Thoracic aorta (tissue), 2 donors: ENCODE data around the gene NUB1. TPM values are rescaled to one million over a fixed set of nuclear protein-coding genes. Genes with fewer than 3 reads are reported as not detected.

Experiments used
- ATAC-seq: fragments of 150-250 bp; one replicate; pipeline ENCODE4 v1.8.0; 2017; ENCODE audit warnings: low read depth; ENCODE audit not compliant: insufficient number of reproducible peaks, low FRiP score
- DNase-seq: peaks from one replicate; pipeline ENCODE4 v3.0.0-alpha.2; 2020; ENCODE audit warnings: low spot score
- H3K27ac ChIP-seq, 2 donors: fragments of 200-600 bp; sonication (generic); 1 replicate in 1 of 2; 2 replicates in 1 of 2; pipeline ENCODE4 v1.5.1; 2016; ENCODE audit warnings: mild to moderate bottlenecking in 2 of 2, moderate library complexity in 2 of 2
- H3K27me3 ChIP-seq: fragments of 200-600 bp; sonication (generic); replicated peaks from 2 replicates; pipeline ENCODE4 v1.6.0; 2016; ENCODE audit warnings: mild to moderate bottlenecking; ENCODE audit not compliant: insufficient read depth
- H3K36me3 ChIP-seq: fragments of 200-600 bp; sonication (generic); one replicate; pipeline ENCODE4 v1.5.1; 2016
- H3K4me1 ChIP-seq, 2 donors: fragments of 200-600 bp; sonication (generic); 1 replicate in 1 of 2; 2 replicates in 1 of 2; pipeline versions ENCODE4 v1.5.1 to v1.6.0; 2016; ENCODE audit warnings: low read depth in 2 of 2, mild to moderate bottlenecking in 1 of 2; ENCODE audit not compliant: control insufficient read depth in 1 of 2
- H3K4me3 ChIP-seq: fragments of 200-600 bp; sonication (generic); 2 replicates; pipeline ENCODE4 v1.5.1; 2016; ENCODE audit warnings: mild to moderate bottlenecking
- H3K9me3 ChIP-seq: fragments of 200-600 bp; sonication (generic); 2 replicates; pipeline ENCODE4 v1.5.1; 2016
- CTCF ChIP-seq: fragments of 200-600 bp; sonication (generic); IDR thresholded peaks from one replicate; pipeline ENCODE4 v1.5.1; 2019; ENCODE audit warnings: antibody characterized with exemption
- total RNA-seq, 2 donors: library from RNA; depleted of rRNA; stranded (reverse); fragments of >200 nt; gene quantifications; one replicate each; pipeline versions ENCODE4 v1.1.0 to v1.2.3, GENCODE V29; 2016

The NUB1 gene
- total RNA-seq, 2 donors from 2014 or later = 51.0 to 53.4 TPM

- ATAC-seq (no peak), DNase-seq (no peak)
- TF ChIP-seq CTCF = no peak
- peaks cover 36% of the 10 kb centered on the region for H3K36me3 ChIP-seq
- peaks cover 0 to 2% of the 10 kb centered on the region in 2 donors for H3K4me1 ChIP-seq
- no peak overlapping the region for H3K4me3 ChIP-seq
- no peak overlapping the region for H3K27ac ChIP-seq
- H3K27me3 ChIP-seq = no peaks in the 10 kb centered on the region
- H3K9me3 ChIP-seq = no peaks in the 10 kb centered on the region
These were observed 33.1 kb downstream of the NUB1 start for GRCh38 chr7:151374726-151375125.

GRCh38 chr7:151375530-151376217 lies 34.1 kb downstream of the NUB1 start:
- Histone ChIP-seq H3K4me3 (no peak overlapping the region), H3K27me3 (no peaks in the 10 kb centered on the region), H3K27ac (no peak overlapping the region), H3K4me1 (no peaks in the 10 kb centered on the region), H3K36me3 (peaks cover 36% of the 10 kb centered on the region), H3K9me3 (no peaks in the 10 kb centered on the region)
- TF ChIP-seq CTCF = no peak
- no peak for ATAC-seq
- DNase-seq = no peak

- Histone ChIP-seq H3K4me1 (peaks cover 1 to 6% of the 10 kb centered on the region in 2 donors), H3K4me3 (no peak overlapping the region), H3K27me3 (no peaks in the 10 kb centered on the region), H3K36me3 (peaks cover 36% of the 10 kb centered on the region), H3K9me3 (no peaks in the 10 kb centered on the region), H3K27ac (no peak overlapping the region)
- ATAC-seq = no peak
- TF ChIP-seq CTCF = no peak
- DNase-seq = no peak
These were observed 34.7 kb downstream of the NUB1 start for GRCh38 chr7:151376218-151376902.

- Histone ChIP-seq H3K4me3 (no peak overlapping the region), H3K36me3 (peaks cover 36% of the 10 kb centered on the region), H3K27me3 (no peaks in the 10 kb centered on the region), H3K27ac (no peak overlapping the region), H3K4me1 (peaks cover 7 to 15% of the 10 kb centered on the region in 2 donors), H3K9me3 (no peaks in the 10 kb centered on the region)
- ATAC-seq (no peak), DNase-seq (no peak)
- no peak for TF ChIP-seq CTCF
These were observed 35.8 kb downstream of the NUB1 start for GRCh38 chr7:151377406-151377805.

- Histone ChIP-seq H3K4me3 (no peak overlapping the region), H3K9me3 (no peaks in the 10 kb centered on the region), H3K27me3 (no peaks in the 10 kb centered on the region), H3K36me3 (peaks cover 36% of the 10 kb centered on the region), H3K27ac (no peak overlapping the region), H3K4me1 (peaks cover 7 to 15% of the 10 kb centered on the region in 2 donors)
- TF ChIP-seq CTCF = no peak
- ATAC-seq (no peak), DNase-seq (no peak)
These were observed 36.4 kb downstream of the NUB1 start for GRCh38 chr7:151378011-151378410.
